Sigmoid colon (tissue), 4 donors: Measurements from ENCODE around the gene MOK.

Experiments
- CTCF ChIP-seq, 4 experiments: fragments of 450-650 bp in 3 of 4; fragments of 200-600 bp in 1 of 4; IDR thresholded peaks; one replicate each; pipeline ENCODE4 v1.5.1; 2016 to 2019; ENCODE audit warnings: antibody characterized with exemption in 4 of 4, mild to moderate bottlenecking in 3 of 4, moderate library complexity in 2 of 4
- EP300 ChIP-seq, 4 donors: sonication (generic); formaldehyde crosslinking; IDR thresholded peaks; one replicate each; pipeline ENCODE4 v1.6.1; 2017; ENCODE audit warnings: antibody characterized with exemption in 4 of 4
- POLR2A ChIP-seq, 2 donors: fragments of 450-650 bp; IDR thresholded peaks; one replicate each; pipeline ENCODE4 v1.6.1; 2016; ENCODE audit warnings: antibody characterized with exemption in 2 of 2, mild to moderate bottlenecking in 2 of 2, moderate library complexity in 2 of 2

DNA sequence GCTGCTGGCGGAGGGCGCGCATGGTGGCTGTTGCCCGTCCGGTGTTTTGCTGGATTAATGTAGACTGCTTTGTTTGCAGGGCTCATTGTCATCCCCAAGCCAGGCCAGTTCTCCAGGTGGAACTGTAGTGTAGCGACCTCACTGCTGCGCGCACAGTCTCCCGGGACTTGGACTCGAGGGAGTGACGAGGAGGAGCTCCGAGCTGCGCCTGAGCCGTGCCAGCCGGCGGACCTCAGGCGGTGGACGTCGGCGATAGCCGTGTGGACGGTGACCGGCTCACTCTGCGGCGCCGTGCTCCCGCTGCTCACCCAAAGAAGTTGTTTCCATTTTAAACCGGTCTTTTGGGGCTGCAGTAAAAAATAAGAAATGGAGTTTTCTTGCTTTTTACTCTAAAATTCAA, 82.2 kb downstream of the MOK start:
- no peak for TF ChIP-seq CTCF (IDR thresholded peaks at IDR 0.05)
- TF ChIP-seq POLR2A (IDR thresholded peaks at IDR 0.05) = no peak
- no peak for TF ChIP-seq EP300 (IDR thresholded peaks at IDR 0.05)
